GM23338 (cell line): ENCODE measurements around the gene FES. TPM values are rescaled to one million over a fixed set of nuclear protein-coding genes. Genes with fewer than 3 reads are reported as not detected.
A peak's percentile ranks its signal among the peaks of the same experiment; 100 is the strongest.

Source experiments
- ATAC-seq: fragments of 200-7000 bp; cut with Tn5 transposase; 3 replicates; pipeline ENCODE4 v1.9.1; 2020
- DNase-seq: peaks from one replicate; pipeline ENCODE4 v3.0.0-alpha.2; 2015; ENCODE audit warnings: low spot score
- H2AFZ ChIP-seq: fragments of 200-600 bp; sonication (generic); 2 replicates; pipeline ENCODE4 v1.8.0; 2016; ENCODE audit warnings: antibody characterized with exemption, mild to moderate bottlenecking, moderate library complexity
- H3F3A ChIP-seq: fragments of 200-600 bp; sonication (generic); replicated peaks from 2 replicates; pipeline ENCODE4 v1.8.0; 2017; ENCODE audit warnings: antibody characterized with exemption, mixed run types, low read depth
- H3K27ac ChIP-seq: fragments of 200-600 bp; sonication (generic); 2 replicates; pipeline ENCODE4 v1.6.1; 2016; ENCODE audit warnings: low read depth
- H3K27me3 ChIP-seq: fragments of 200-600 bp; sonication (generic); 2 replicates; pipeline ENCODE4 v1.8.0; 2016; ENCODE audit warnings: mild to moderate bottlenecking, mixed run types, moderate library complexity; ENCODE audit not compliant: insufficient read depth
- H3K36me3 ChIP-seq: fragments of 200-600 bp; sonication (generic); 2 replicates; pipeline ENCODE4 v1.8.0; 2016; ENCODE audit warnings: mild to moderate bottlenecking; ENCODE audit not compliant: insufficient read depth
- H3K4me1 ChIP-seq: fragments of 200-600 bp; sonication (generic); 2 replicates; pipeline ENCODE4 v1.8.0; 2016; ENCODE audit warnings: mild to moderate bottlenecking, moderate library complexity; ENCODE audit not compliant: insufficient read depth
- H3K4me2 ChIP-seq: fragments of 200-600 bp; sonication (generic); 2 replicates; pipeline ENCODE4 v1.7.1; 2017; ENCODE audit warnings: mixed run types
- H3K4me3 ChIP-seq: fragments of 200-600 bp; sonication (generic); 2 replicates; pipeline ENCODE4 v1.6.1; 2016; ENCODE audit warnings: mixed run types
- H3K79me2 ChIP-seq: fragments of 200-600 bp; sonication (generic); replicated peaks from 2 replicates; pipeline ENCODE4 v1.8.0; 2017; ENCODE audit warnings: mild to moderate bottlenecking; ENCODE audit not compliant: insufficient read depth
- H3K9me2 ChIP-seq: fragments of 200-600 bp; sonication (generic); 2 replicates; pipeline ENCODE4 v1.8.0; 2017; ENCODE audit not compliant: insufficient read depth
- H4K20me1 ChIP-seq: fragments of 200-600 bp; sonication (generic); replicated peaks from 2 replicates; pipeline ENCODE4 v1.8.0; 2017; ENCODE audit warnings: mild to moderate bottlenecking; ENCODE audit not compliant: insufficient read depth
- H3K27ac Mint-ChIP-seq: 2 replicates; pipeline ENCODE4 v1.8.0; 2020; ENCODE audit warnings: inconsistent platforms, mild to moderate bottlenecking, moderate library complexity, mixed read lengths
- H3K27me3 Mint-ChIP-seq: 3 replicates; pipeline ENCODE4 v1.8.0; 2022; ENCODE audit warnings: low read depth, mild to moderate bottlenecking, moderate library complexity, mixed read lengths, inconsistent platforms; ENCODE audit not compliant: insufficient read depth, poor library complexity
- H3K36me3 Mint-ChIP-seq: 3 replicates; pipeline ENCODE4 v1.8.0; 2021; ENCODE audit warnings: low read depth, mild to moderate bottlenecking, inconsistent platforms, moderate library complexity, mixed read lengths
- H3K4me1 Mint-ChIP-seq: 3 replicates; pipeline ENCODE4 v1.8.0; 2020; ENCODE audit warnings: mild to moderate bottlenecking, inconsistent platforms, mixed read lengths
- H3K4me3 Mint-ChIP-seq: 3 replicates; pipeline ENCODE4 v1.8.0; 2021; ENCODE audit warnings: moderate library complexity, mild to moderate bottlenecking, inconsistent platforms, mixed read lengths
- H3K9me3 Mint-ChIP-seq: 3 replicates; pipeline ENCODE4 v1.8.0; 2020; ENCODE audit warnings: moderate library complexity, mild to moderate bottlenecking, inconsistent platforms, mixed read lengths
- CTCF ChIP-seq, 2 experiments: fragments of 200-600 bp in 1 of 2; sonication (generic) in 1 of 2; conservative IDR thresholded peaks; 2 replicates each; pipeline versions ENCODE4 v1.5.1 to v1.6.1; 2016 to 2017; ENCODE audit warnings: antibody characterized with exemption in 2 of 2, low read depth in 2 of 2, mild to moderate bottlenecking in 2 of 2, moderate library complexity in 1 of 2
- ZNF331 ChIP-seq: fragments of 250-450 bp; sonication (Bioruptor Pico); IDR thresholded peaks from 2 replicates; pipeline ENCODE4 v1.5.0; 2020; ENCODE audit warnings: low read depth, mild to moderate bottlenecking, moderate library complexity
- polyA plus RNA-seq: library from polyadenylated mRNA; unstranded; fragments of >200 nt; fragmentation: Nextera tagmentation; extraction: Ambion mirVana; gene quantifications from 2 replicates; pipeline ENCODE4 v1.2.1, GENCODE V29; 2016
- total RNA-seq: library from RNA; depleted of rRNA; stranded (reverse); fragments of >200 nt; shearing (Covaris generic); gene quantifications from 2 replicates; pipeline ENCODE4 v1.2.3, GENCODE V29; 2014
- TF ChIP-seq, protein P1 (sequence below): fragments of 250-450 bp; sonication (Bioruptor Pico); IDR thresholded peaks from 2 replicates; pipeline ENCODE4 v1.5.0; 2020; ENCODE audit warnings: mild to moderate bottlenecking, moderate library complexity

The FES gene
- total and polyA plus RNA-seq, 2 experiments from 2014 or later = 2.7 to 14.4 TPM

GRCh38 chr15:90880381-90881145 is 3.7 kb upstream of the FES start (continued):
- TF ChIP-seq, protein P1, sequence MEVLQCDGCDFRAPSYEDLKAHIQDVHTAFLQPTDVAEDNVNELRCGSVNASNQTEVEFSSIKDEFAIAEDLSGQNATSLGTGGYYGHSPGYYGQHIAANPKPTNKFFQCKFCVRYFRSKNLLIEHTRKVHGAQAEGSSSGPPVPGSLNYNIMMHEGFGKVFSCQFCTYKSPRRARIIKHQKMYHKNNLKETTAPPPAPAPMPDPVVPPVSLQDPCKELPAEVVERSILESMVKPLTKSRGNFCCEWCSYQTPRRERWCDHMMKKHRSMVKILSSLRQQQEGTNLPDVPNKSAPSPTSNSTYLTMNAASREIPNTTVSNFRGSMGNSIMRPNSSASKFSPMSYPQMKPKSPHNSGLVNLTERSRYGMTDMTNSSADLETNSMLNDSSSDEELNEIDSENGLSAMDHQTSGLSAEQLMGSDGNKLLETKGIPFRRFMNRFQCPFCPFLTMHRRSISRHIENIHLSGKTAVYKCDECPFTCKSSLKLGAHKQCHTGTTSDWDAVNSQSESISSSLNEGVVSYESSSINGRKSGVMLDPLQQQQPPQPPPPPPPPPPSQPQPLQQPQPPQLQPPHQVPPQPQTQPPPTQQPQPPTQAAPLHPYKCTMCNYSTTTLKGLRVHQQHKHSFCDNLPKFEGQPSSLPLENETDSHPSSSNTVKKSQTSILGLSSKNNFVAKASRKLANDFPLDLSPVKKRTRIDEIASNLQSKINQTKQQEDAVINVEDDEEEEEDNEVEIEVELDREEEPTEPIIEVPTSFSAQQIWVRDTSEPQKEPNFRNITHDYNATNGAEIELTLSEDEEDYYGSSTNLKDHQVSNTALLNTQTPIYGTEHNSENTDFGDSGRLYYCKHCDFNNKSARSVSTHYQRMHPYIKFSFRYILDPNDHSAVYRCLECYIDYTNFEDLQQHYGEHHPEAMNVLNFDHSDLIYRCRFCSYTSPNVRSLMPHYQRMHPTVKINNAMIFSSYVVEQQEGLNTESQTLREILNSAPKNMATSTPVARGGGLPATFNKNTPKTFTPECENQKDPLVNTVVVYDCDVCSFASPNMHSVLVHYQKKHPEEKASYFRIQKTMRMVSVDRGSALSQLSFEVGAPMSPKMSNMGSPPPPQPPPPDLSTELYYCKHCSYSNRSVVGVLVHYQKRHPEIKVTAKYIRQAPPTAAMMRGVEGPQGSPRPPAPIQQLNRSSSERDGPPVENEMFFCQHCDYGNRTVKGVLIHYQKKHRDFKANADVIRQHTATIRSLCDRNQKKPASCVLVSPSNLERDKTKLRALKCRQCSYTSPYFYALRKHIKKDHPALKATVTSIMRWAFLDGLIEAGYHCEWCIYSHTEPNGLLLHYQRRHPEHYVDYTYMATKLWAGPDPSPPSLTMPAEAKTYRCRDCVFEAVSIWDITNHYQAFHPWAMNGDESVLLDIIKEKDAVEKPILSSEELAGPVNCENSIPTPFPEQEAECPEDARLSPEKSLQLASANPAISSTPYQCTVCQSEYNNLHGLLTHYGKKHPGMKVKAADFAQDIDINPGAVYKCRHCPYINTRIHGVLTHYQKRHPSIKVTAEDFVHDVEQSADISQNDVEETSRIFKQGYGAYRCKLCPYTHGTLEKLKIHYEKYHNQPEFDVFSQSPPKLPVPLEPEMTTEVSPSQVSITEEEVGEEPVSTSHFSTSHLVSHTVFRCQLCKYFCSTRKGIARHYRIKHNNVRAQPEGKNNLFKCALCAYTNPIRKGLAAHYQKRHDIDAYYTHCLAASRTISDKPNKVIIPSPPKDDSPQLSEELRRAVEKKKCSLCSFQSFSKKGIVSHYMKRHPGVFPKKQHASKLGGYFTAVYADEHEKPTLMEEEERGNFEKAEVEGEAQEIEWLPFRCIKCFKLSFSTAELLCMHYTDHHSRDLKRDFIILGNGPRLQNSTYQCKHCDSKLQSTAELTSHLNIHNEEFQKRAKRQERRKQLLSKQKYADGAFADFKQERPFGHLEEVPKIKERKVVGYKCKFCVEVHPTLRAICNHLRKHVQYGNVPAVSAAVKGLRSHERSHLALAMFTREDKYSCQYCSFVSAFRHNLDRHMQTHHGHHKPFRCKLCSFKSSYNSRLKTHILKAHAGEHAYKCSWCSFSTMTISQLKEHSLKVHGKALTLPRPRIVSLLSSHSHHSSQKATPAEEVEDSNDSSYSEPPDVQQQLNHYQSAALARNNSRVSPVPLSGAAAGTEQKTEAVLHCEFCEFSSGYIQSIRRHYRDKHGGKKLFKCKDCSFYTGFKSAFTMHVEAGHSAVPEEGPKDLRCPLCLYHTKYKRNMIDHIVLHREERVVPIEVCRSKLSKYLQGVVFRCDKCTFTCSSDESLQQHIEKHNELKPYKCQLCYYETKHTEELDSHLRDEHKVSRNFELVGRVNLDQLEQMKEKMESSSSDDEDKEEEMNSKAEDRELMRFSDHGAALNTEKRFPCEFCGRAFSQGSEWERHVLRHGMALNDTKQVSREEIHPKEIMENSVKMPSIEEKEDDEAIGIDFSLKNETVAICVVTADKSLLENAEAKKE = no peak
- TF ChIP-seq ZNF331 = no peak

- Histone ChIP-seq H3K4me2 (no peak overlapping the region), H2AFZ (no peak overlapping the region), H3K79me2 (no peaks in the 10 kb centered on the region), H3F3A (0 out of 2 replicates have a peak, but pooled peaks cover 5% of the 10 kb centered on the region), H3K27ac (no peak overlapping the region), H4K20me1 (no peaks in the 10 kb centered on the region), H3K4me1 (peaks cover 13% of the 10 kb centered on the region), H3K36me3 (no peaks in the 10 kb centered on the region; the same call in 1 of the 2 replicates), H3K27me3 (no peaks in the 10 kb centered on the region), H3K9me2 (no peaks in the 10 kb centered on the region), H3K4me3 (no peak overlapping the region)
- peaks cover 26% of the 10 kb centered on the region for H3K36me3 Mint-ChIP-seq
- H3K27me3 Mint-ChIP-seq = peaks cover 10% of the 10 kb centered on the region
- DNase-seq (no peak), ATAC-seq (no peak)
- TF ChIP-seq, protein P1 = no peak
- TF ChIP-seq CTCF (conservative IDR thresholded peaks at IDR 0.05; ENCODE audit: low read depth in 2 of 2) = peak in 1 of 2 experiments; percentile 12; a peak in 1 of 4 replicates
- H3K27ac Mint-ChIP-seq = no peak overlapping the region
- H3K9me3 Mint-ChIP-seq = no peaks in the 10 kb centered on the region
- no peak overlapping the region for H3K4me3 Mint-ChIP-seq
- H3K4me1 Mint-ChIP-seq = peaks cover 17% of the 10 kb centered on the region
Observed at GRCh38 chr15:90881181-90881977, 2.9 kb upstream of the FES start.
